HUES64 (cell line): ENCODE results near the gene PPP1R1A.

Source experiments
- H3K27ac ChIP-seq: 2 replicates; pipeline ENCODE4 v1.7.0; 2013; ENCODE audit warnings: low read depth, low read length, inconsistent platforms
- H3K27me3 ChIP-seq: 2 replicates; pipeline ENCODE4 v1.6.1; 2013; ENCODE audit warnings: mild to moderate bottlenecking, low read length; ENCODE audit not compliant: insufficient read depth
- H3K36me3 ChIP-seq: 2 replicates; pipeline ENCODE4 v1.6.1; 2013; ENCODE audit warnings: mild to moderate bottlenecking, low read length; ENCODE audit not compliant: insufficient read depth
- H3K4me1 ChIP-seq: 2 replicates; pipeline ENCODE4 v1.6.1; 2013; ENCODE audit warnings: mild to moderate bottlenecking, low read length, moderate library complexity; ENCODE audit not compliant: insufficient read depth
- H3K4me3 ChIP-seq: 2 replicates; pipeline ENCODE4 v1.5.1; 2013; ENCODE audit warnings: mild to moderate bottlenecking, low read length, moderate library complexity
- H3K9ac ChIP-seq: 2 replicates; pipeline ENCODE4 v1.6.1; 2013; ENCODE audit warnings: mild to moderate bottlenecking, low read depth, low read length
- H3K9me3 ChIP-seq: 2 replicates; pipeline ENCODE4 v1.6.1; 2013; ENCODE audit warnings: low read depth, low read length; ENCODE audit not compliant: insufficient read depth
- WGBS: fragments of 150-250, 120-280 bp; methylation state at CpG from one replicate; pipeline ENCODE4 v1.1.7; 2013; ENCODE audit warnings: missing lambda C conversion rate; 5-methylcytosine and 5-hydroxymethylcytosine counted together

PPP1R1A gene

DNA sequence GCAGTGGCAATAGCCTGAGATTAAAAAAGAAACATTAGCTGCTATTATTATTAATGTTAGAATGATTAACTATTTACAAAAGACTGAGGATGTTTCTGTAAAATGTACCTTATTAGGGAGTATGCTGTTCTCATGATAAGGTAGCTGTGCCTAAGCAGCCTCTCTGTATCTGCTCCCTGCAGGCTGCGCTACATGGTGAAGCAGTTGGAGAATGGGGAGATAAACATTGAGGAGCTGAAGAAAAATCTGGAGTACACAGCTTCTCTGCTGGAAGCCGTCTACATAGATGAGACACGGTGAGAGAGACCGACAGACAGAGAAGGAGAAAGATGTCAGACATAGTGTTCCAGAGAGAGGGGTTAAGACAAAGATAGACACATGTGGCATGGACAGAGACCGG, 21.7 kb downstream of the PPP1R1A start:
- WGBS = 70% methylated on average over 5 of the region's 5 CpGs
- Histone ChIP-seq H3K9me3 (no peaks in the 10 kb centered on the region), H3K4me1 (peaks cover 38% of the 10 kb centered on the region), H3K9ac (no peak overlapping the region), H3K4me3 (no peak overlapping the region), H3K27ac (no peak overlapping the region; the same call in 1 of the 2 replicates), H3K36me3 (no peaks in the 10 kb centered on the region), H3K27me3 (peaks cover 28% of the 10 kb centered on the region)

DNA sequence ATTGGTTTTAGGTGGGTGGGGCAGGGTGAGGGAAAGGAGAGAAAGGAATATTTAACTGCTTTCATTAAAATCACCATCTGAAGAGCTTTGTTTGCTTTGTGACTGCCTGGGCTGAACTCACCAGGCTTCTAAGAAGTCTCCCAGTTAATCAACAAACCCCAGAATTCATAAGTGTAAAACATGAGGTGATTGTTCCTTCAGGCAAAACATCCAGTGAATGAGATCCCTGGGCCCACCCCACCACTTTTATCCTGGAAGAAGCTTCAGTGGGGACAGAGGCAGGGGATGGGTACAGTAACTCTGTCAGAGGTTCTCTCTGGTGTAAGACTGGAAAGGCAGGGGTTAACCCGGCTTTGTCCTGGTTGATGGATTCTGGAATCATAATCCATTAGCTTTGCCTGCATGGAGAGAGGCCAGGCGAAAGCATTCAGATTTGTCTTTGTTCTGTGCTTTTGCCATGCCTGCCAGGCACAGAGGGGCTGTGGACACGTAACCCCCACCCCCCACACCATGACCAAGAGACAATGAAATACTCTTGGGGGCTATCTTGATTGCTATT, 22.4 kb downstream of the PPP1R1A start:
- peak overlapping the region; percentile 55 for H3K27ac ChIP-seq
- 17% methylated on average over 3 of the region's 3 CpGs for WGBS
- H3K36me3 ChIP-seq = no peaks in the 10 kb centered on the region
- peaks cover 35% of the 10 kb centered on the region for H3K27me3 ChIP-seq
- H3K4me3 ChIP-seq = no peak overlapping the region; the same call in 1 of the 2 replicates
- H3K9me3 ChIP-seq = no peaks in the 10 kb centered on the region
- peak overlapping the region; percentile 12; the same call in 1 of the 2 replicates for H3K9ac ChIP-seq
- H3K4me1 ChIP-seq = peaks cover 36% of the 10 kb centered on the region

DNA sequence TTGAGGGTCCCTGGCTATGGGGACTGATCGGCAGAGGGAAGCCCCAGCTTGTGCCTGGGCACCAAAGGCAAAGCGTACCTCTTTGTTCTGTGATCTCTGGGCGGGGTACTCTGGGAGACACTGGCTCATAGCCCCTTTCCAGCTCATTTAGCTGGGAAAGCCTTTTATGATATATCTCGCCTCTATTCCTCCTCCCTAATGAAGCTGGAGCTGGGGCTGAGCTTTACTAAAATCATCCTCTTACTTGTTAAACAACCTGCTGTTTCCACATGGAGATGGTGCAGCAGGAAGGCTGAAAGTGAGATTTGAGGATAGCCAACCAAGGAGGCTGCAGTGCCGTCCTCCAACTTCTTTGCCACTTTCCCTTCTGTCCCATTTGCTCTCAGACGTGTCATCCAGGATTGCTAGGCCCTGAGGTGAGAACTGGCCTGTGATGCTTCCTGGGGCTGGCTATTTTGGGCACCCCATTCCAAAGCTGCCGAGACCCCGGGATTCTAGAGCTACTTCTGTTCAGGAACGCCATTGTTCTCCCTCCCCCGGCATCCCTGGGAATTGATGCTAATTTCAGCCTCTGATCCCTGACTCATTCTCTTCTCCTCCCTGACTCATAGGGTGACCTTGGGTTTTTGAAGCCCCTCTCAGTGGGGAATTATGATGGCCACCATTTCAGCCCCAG, 23.0 kb downstream of the PPP1R1A start:
- 7% methylated on average over 10 of the region's 10 CpGs for WGBS
- Histone ChIP-seq H3K36me3 (no peaks in the 10 kb centered on the region), H3K27me3 (peaks cover 41% of the 10 kb centered on the region), H3K4me1 (peaks cover 38% of the 10 kb centered on the region), H3K9me3 (no peaks in the 10 kb centered on the region), H3K4me3 (peak overlapping the region; percentile 15), H3K27ac (peak overlapping the region; percentile 55), H3K9ac (peak overlapping the region; percentile 14; the same call in 1 of the 2 replicates)

GRCh38 chr12:54564768-54565167, 23.7 kb downstream of the PPP1R1A start:
- Histone ChIP-seq H3K9ac (no peak overlapping the region), H3K27me3 (peaks cover 42% of the 10 kb centered on the region), H3K4me3 (peak overlapping the region; percentile 15), H3K27ac (peak overlapping the region; percentile 55; the same call in 1 of the 2 replicates), H3K4me1 (peaks cover 42% of the 10 kb centered on the region), H3K36me3 (no peaks in the 10 kb centered on the region), H3K9me3 (no peaks in the 10 kb centered on the region)
- 3% methylated on average over 5 of the region's 5 CpGs for WGBS

- Histone ChIP-seq H3K4me1 (peaks cover 42% of the 10 kb centered on the region), H3K9me3 (no peaks in the 10 kb centered on the region), H3K36me3 (no peaks in the 10 kb centered on the region), H3K4me3 (no peak overlapping the region), H3K27ac (no peak overlapping the region), H3K27me3 (peaks cover 50% of the 10 kb centered on the region), H3K9ac (no peak overlapping the region)
- 89% methylated on average over 1 of the region's 1 CpG for WGBS
Measured at GRCh38 chr12:54563787-54564186, 24.7 kb downstream of the PPP1R1A start.

DNA sequence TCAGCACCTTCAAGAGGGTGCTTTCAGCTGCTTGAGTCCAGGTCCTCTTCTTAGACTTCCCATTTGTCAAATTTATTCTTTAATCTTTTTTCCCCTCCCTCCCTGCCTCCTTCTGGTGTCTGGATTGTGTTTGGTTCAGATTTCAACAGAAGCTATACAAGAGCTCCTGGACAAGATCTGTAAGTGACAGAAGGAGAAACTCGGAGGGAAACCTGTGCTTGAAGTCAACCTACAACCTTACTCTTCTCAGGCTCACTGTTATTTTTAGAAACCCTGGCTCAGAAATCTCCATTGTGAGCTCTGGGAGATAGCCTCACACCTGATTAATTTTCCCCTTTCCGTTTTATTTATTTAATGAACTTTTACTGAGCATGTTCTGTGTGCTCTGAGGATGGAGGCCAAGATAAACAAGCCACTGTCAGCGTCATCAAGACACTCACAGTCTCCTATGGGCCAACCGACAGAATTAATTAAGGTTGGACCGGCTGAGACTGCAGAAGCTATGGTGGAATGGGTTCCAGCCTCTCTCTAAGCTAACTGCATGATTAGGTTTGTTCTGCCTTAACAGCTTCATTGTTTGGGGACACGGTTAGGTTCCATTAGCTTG, 25.6 kb downstream of the PPP1R1A start:
- H3K9ac ChIP-seq = no peak overlapping the region
- H3K4me3 ChIP-seq = no peak overlapping the region
- no peak overlapping the region for H3K27ac ChIP-seq
- WGBS = 92% methylated on average over 6 of the region's 6 CpGs
- no peaks in the 10 kb centered on the region for H3K9me3 ChIP-seq
- peaks cover 42% of the 10 kb centered on the region for H3K4me1 ChIP-seq
- no peaks in the 10 kb centered on the region for H3K36me3 ChIP-seq
- peaks cover 57% of the 10 kb centered on the region for H3K27me3 ChIP-seq

GRCh38 chr12:54561164-54561563, 27.3 kb downstream of the PPP1R1A start:
- Histone ChIP-seq H3K36me3 (no peaks in the 10 kb centered on the region), H3K27ac (no peak overlapping the region), H3K4me1 (peaks cover 33% of the 10 kb centered on the region), H3K9me3 (no peaks in the 10 kb centered on the region), H3K27me3 (peaks cover 67% of the 10 kb centered on the region), H3K4me3 (no peak overlapping the region), H3K9ac (no peak overlapping the region)
- WGBS = 89% methylated on average over 2 of the region's 3 CpGs

DNA sequence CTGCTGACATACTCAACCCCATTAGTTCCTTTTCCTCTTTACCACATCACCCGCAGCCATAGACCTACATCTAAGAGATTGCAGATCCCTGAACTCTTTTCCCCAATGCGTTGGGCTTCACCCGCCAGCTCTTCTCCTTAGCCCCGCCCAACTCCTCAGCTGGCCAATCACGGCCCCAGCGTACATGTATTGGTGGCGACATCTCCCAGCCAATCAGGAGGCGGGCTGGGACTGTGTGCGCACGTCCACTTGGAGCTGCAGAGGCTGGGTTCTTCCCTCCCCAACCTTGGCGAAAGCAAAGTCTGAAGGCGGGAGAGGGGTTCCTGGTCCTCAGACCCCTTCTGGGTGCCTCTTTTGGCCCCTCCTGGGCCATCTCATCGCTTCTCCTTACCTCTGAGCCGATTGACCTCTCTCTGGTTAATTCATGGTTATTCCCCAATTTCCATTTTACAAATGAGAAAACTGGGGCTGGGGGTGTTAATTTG, 28.0 kb downstream of the PPP1R1A start:
- H3K9ac ChIP-seq = 0 out of 2 replicates have a peak overlapping the region, but pooled peaks have one; percentile 7
- H3K27me3 ChIP-seq = peaks cover 74% of the 10 kb centered on the region

DNA sequence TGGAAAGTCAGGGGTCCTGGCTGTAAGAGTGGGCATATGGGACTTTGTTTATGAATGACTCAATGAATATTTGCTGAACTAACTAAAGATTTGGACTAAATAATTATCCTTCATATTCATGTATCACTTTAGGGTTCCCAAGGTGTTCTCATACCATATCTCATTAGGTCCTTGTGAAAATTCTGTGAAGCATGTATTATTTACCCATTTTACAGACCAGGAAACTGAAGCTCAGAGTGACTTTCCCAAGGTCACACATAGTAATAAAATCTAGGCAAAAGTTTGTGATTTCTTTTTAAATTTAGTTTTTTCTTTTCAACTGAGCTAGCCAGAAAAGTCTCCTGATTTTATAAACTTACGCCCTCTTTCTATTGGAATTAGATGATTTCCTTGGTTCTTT, 29.7 kb downstream of the PPP1R1A start:
- WGBS = no CpG with 5 or more reads among the region's 1 CpG
- no peak overlapping the region for H3K9ac ChIP-seq
- no peak overlapping the region for H3K27ac ChIP-seq
- no peaks in the 10 kb centered on the region for H3K9me3 ChIP-seq
- H3K36me3 ChIP-seq = no peaks in the 10 kb centered on the region
- no peak overlapping the region for H3K4me3 ChIP-seq
- peaks cover 87% of the 10 kb centered on the region for H3K27me3 ChIP-seq
- H3K4me1 ChIP-seq = peaks cover 16% of the 10 kb centered on the region

More for the DNA sequence above, 28.0 kb downstream of the PPP1R1A start:
- WGBS = 73% methylated on average over 14 of the region's 14 CpGs
- Histone ChIP-seq H3K9me3 (no peaks in the 10 kb centered on the region), H3K4me1 (peaks cover 26% of the 10 kb centered on the region), H3K27ac (no peak overlapping the region), H3K36me3 (no peaks in the 10 kb centered on the region), H3K4me3 (peak overlapping the region; percentile 42)

DNA sequence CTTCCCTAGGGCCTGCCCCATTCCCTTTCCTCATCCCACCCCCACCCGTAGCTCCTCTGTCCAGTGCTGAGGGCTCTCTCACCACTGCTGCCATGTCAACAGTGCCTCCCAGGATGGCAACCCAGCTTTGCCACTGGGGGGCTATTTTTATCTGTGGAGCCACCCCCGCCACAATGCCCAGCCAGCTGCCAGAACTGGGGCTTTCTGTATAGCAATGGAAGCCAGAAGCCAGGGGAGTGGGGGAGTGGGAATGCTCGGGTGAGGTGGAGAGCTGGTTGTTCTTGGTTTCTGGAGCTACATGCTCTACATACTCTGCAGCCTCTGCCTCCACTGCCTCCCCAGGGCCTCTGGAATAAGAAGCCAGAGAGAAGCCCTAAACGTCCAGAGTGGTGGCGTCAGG, 30.1 kb downstream of the PPP1R1A start:
- H3K27ac ChIP-seq = no peak overlapping the region
- H3K4me1 ChIP-seq = peaks cover 15% of the 10 kb centered on the region
- no peak overlapping the region for H3K4me3 ChIP-seq
- no peaks in the 10 kb centered on the region for H3K9me3 ChIP-seq
- 86% methylated on average over 4 of the region's 5 CpGs for WGBS
- H3K27me3 ChIP-seq = peaks cover 87% of the 10 kb centered on the region
- no peak overlapping the region for H3K9ac ChIP-seq
- no peaks in the 10 kb centered on the region for H3K36me3 ChIP-seq

- H3K4me3 ChIP-seq = no peak overlapping the region
- WGBS = 69% methylated on average over 5 of the region's 6 CpGs
- H3K27ac ChIP-seq = no peak overlapping the region
- no peaks in the 10 kb centered on the region for H3K9me3 ChIP-seq
- H3K27me3 ChIP-seq = peaks cover 87% of the 10 kb centered on the region
- H3K9ac ChIP-seq = no peak overlapping the region
- H3K4me1 ChIP-seq = peaks cover 7% of the 10 kb centered on the region
- no peaks in the 10 kb centered on the region for H3K36me3 ChIP-seq
Measured at GRCh38 chr12:54555670-54556257, 32.7 kb downstream of the PPP1R1A start.
